Kasumi-1 (cell line): Measurements from ENCODE around the gene ALG2.

Experiments
- DNase-seq, 2 experiments: peaks; one replicate each; lab custom pipeline; 2025; lab: John Stamatoyannopoulos, UW

Gene ALG2

GRCh38 chr9:99221621-99222415, at the start of gene ALG2, which contains the start of gene SEC61B:
Gene ALG2 (minus strand): TSS chr9:99221942. CDS start chr9:99221894, 48 bp downstream.
Gene SEC61B (plus strand): TSS chr9:99222282. CDS start chr9:99222364, 82 bp downstream.
- peak; percentile 93 for DNase-seq

GRCh38 chr9:99270491-99270890, 48.7 kb upstream of the ALG2 start:
- DNase-seq: no peak

- DNase-seq: no peak
These were observed 47.7 kb upstream of the ALG2 start for GRCh38 chr9:99269416-99269815.

- peak; percentile 53 to 56 for DNase-seq
These were observed 44.7 kb upstream of the ALG2 start for GRCh38 chr9:99266255-99267023.

- DNase-seq: no peak
These were observed 43.9 kb upstream of the ALG2 start for GRCh38 chr9:99265691-99266090.

GRCh38 chr9:99264070-99264680, 42.4 kb upstream of the ALG2 start:
- DNase-seq: peak; percentile 17 to 27

GRCh38 chr9:99262949-99263418, 41.2 kb upstream of the ALG2 start:
- no peak for DNase-seq

GRCh38 chr9:99261923-99262322, 40.2 kb upstream of the ALG2 start:
- DNase-seq: no peak

GRCh38 chr9:99259231-99259918, 37.6 kb upstream of the ALG2 start:
- no peak for DNase-seq

GRCh38 chr9:99257723-99258389, 36.1 kb upstream of the ALG2 start:
- DNase-seq: no peak

GRCh38 chr9:99255651-99256050, 33.9 kb upstream of the ALG2 start:
- DNase-seq: no peak

- DNase-seq: no peak
These were observed 32.2 kb upstream of the ALG2 start for GRCh38 chr9:99253772-99254431.

- no peak for DNase-seq
These were observed 31.4 kb upstream of the ALG2 start for GRCh38 chr9:99253134-99253533.

GRCh38 chr9:99251157-99251556, 29.4 kb upstream of the ALG2 start:
- DNase-seq: no peak

GRCh38 chr9:99249619-99250018, 27.9 kb upstream of the ALG2 start:
- no peak for DNase-seq

- no peak for DNase-seq
These were observed 22.9 kb upstream of the ALG2 start for GRCh38 chr9:99244344-99245260.

- no peak for DNase-seq
These were observed 19.4 kb upstream of the ALG2 start for GRCh38 chr9:99241106-99241505.

GRCh38 chr9:99239341-99240060, 17.8 kb upstream of the ALG2 start:
- DNase-seq: no peak

- no peak for DNase-seq
These were observed 16.6 kb upstream of the ALG2 start for GRCh38 chr9:99238331-99238730.
